HFF-Myc (cell line): ENCODE data around the gene MFSD2A.
"Not testable (repeated sequence)": the region's sequence is repeated elsewhere in the genome, so short reads cannot be mapped to it uniquely, and the experiment has no call there.

ENCODE experiments used
- DNase-seq: peaks from one replicate; pipeline ENCODE4 v3.0.0-alpha.2; 2011; ENCODE audit warnings: low read depth; ENCODE audit errors: extremely low read depth
- H3K4me3 ChIP-seq: replicated peaks from 2 replicates; pipeline ENCODE4 v1.5.1; 2011; ENCODE audit warnings: low read depth, mild to moderate bottlenecking, control low read depth, low read length
- CTCF ChIP-seq: IDR thresholded peaks from 2 replicates; pipeline ENCODE4 v1.5.1; 2012; ENCODE audit warnings: mild to moderate bottlenecking, low read depth, low read length, control low read depth; ENCODE audit errors: missing control alignments

Gene MFSD2A

DNA sequence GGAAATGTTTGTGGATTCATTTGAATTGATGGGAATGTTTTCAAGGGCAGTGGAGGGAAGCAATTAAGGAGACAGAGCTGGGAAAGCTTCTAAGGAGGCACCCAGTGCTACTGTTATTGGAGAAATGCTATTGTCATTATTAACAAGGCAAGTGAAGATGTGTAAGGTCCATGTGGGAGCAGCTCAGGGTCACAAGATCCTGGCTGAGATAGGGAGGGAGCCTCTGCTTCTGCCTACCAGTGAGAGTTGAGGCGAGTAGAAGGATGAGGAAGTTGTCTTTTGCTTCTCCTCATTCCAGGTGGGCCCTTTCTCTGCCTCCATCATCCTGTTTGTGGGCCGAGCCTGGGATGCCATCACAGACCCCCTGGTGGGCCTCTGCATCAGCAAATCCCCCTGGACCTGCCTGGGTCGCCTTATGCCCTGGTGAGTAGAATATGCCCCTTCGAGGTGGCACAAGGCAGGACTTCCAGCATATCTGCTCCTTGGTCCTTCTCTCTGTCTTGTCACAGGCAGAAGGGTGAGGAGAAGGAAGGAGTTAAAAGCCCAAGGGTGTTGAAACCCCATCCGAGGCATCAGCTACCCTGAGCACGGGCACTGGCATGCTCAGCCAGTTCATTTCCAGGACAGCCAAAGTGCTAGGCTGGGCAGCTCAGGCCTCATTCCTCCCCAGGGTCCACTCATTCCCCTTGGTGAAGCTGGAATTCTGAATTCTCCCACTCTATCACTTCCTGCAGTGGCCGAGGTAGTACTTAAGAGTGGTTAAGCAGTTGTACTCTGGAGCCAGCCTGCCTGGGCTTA is 3.7 kb downstream of the MFSD2A start:
- no peak for TF ChIP-seq CTCF
- H3K4me3 ChIP-seq: no peak overlapping the region
- DNase-seq: no peak

- no peak for DNase-seq
- H3K4me3 ChIP-seq: no peak overlapping the region
- no peak for TF ChIP-seq CTCF
Measured at GRCh38 chr1:39959651-39960333, 4.8 kb downstream of the MFSD2A start.

DNA sequence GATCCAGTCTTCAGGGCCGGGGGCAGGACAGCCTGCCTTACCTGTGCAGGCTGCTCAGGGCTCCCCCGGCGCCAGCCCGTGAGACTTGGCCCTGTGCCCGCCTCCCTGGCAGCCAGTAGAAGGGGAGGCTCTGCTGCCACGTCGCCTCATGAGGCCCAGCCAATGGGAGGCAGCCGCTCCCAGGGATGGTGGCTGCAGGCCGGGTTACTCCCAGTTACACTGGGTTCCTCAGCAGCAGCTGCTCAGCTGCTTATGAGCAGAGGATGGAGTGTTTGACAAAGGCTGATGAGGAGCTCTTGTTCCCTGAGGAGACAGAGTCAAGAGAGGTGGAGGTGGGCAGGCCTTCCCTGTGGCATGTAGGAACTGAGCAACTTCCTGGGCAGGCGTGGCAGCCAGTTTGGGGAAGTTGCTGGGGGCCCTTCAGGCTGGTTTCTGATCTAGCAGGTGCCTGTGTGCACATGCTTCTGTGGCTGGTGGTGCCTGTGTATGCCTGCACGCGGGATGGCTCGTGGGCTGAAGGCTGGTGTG is 5.5 kb downstream of the MFSD2A start:
- DNase-seq: no peak
- no peak overlapping the region for H3K4me3 ChIP-seq
- no peak for TF ChIP-seq CTCF

DNA sequence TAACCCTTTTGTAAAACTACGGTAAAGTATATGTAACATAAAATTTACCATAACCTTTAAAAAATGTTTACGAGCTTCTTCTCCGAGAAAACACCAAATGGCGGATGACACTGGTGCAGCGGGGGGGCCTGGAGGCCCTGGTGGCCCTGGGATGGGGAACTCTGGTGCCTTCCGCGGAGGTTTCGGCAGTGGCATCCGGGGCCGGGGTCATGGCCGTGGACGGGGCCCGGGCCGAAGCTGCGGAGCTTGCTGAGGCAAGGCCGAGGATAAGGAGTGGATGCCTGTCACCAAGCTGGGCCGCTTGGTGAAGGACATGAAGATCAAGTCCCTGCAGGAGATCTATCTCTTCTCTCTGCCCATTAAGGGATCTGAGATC is 7.5 kb downstream of the MFSD2A start:
- TF ChIP-seq CTCF: no peak
- H3K4me3 ChIP-seq: no peak overlapping the region
- DNase-seq: no peak

DNA sequence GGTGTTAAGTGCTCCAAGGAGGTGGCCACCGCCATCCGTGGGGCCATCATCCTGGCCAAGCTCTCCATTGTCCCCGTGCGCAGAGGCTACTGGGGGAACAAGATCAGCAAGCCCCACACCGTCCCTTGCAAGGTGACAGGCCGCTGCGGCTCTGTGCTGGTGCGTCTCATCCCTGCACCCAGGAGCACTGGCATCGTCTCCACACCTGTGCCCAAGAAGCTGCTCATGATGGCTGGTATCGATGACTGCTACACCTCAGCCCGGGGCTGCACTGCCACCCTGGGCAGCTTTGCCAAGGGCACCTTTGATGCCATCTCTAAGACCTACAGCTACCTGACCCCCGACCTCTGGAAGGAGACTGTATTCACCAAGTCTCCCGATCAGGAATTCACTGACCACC is 8.0 kb downstream of the MFSD2A start:
- not testable (repeated sequence) for H3K4me3 ChIP-seq, DNase-seq

- H3K4me3 ChIP-seq: no peak overlapping the region
- no peak for DNase-seq
- no peak for TF ChIP-seq CTCF
Measured at GRCh38 chr1:39964552-39964951, 9.6 kb downstream of the MFSD2A start.

GRCh38 chr1:39965044-39965443 is 10.1 kb downstream of the MFSD2A start:
- DNase-seq: no peak
- TF ChIP-seq CTCF: no peak
- H3K4me3 ChIP-seq: no peak overlapping the region
